Measurements from ENCODE around the gene C17orf107.

C17orf107 gene

DNA sequence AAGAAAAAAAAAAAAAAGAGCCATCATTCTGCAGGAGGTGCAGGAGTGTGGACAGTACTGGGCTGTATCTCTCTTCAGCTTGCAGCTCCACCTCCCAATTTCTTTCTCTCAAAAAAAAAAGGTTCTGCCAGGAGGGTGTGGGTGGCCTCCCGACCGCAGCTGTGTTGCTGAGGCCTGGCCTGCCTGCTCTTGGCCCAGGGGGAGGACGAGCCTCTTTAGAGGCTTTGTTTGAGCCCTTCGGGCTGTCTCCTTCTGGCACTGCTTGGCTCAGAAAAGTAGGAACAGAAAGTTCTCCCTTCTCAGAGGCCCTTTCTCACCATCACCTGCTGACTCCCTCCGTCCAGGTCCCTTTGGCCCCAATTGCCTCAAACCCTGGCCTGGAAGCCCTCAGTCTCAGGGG, 22.2 kb upstream of the C17orf107 start:
- FAIRE-seq: no peak

DNA sequence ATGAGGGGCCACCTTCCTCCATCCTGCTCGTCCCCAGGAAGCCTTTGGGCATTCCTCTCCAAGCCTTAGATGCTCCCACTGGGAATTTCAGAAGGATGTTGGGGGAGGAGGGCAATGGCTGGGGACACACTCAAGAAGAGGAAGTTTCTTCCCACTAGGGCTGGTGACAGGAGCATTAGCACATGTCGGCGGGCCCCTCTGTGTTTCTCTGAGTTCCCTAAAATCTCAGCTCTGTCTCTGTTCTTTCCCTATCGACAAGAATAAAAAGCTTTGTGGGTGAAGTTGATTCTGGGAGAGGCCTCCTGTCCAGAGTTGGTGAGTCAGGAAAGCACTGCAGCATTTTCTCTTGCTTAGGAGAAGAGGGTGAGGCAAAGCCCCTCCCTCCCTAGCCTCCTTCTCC, 19.7 kb upstream of the C17orf107 start:
- FAIRE-seq: no peak

DNA sequence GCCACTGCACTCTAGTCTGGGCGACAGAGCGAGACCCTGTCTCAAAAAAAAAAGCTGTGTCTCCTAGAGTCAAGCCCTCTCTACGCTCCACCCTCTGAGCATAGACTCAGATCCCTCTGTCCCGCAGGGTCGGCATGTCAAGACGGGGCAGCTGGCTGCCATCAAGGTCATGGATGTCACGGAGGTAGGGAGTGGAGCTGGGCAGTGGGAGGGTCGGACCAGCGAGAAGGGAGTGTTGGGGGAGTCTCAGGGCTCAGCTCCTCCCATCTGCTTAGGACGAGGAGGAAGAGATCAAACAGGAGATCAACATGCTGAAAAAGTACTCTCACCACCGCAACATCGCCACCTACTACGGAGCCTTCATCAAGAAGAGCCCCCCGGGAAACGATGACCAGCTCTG, 18.5 kb upstream of the C17orf107 start:
- FAIRE-seq: no peak

DNA sequence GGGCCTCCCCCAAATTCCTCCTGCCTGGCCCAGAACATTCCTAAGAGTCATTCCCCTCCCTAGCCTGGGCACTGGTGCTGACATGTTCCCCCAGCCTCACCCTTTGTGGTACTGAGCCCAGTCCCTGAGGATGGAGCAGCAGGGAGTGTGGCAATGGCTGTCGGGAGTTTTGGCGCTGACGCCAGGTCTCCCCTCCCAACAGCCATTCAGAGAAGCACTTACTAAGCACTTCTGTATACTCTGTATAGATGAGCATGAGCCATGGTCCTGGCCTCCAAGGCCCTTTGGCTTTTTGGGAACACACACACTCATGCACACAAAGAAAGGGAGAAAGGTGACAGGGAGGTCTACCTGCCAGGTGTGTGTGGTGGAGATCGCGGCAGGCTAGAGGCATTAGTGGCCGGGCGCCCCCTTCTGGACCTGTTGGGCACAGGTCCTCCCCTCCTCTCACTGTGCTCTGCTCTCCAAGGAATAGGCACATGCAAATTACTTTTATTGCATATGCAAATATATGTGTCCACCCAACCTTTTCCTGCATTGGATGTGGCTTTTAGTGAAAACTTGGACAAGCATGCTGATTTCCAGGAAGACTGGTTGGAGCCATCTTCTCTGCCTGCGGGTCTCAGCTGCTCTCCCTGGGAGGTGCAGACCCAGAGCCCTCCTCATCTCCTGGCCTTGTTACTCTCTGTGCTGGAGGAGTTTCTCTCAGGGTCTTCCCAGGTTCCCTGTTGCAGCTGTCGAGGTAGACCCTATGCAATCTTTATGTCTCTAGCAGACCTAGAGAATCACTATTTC, 17.4 kb upstream of the C17orf107 start:
- FAIRE-seq: no peak

DNA sequence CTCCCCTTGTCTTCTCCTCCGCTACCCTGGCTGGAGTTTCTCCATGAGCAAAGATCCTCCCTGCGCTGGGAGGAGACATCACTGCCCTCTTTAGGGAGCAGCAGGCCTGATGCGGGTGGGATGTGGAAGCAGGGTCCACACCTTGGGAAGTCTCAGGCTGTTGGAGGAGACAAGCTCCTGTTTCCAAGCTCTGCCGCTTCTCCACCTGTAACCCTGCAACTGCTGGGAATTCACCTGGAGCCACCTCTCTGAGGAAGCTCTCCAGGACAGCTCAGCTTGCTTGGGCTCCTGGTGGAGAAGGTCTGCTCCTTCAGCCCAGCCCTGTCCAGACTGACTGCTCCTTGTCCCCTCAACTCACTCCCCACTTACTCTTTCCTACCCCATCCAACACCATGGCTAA, 14.8 kb upstream of the C17orf107 start:
- FAIRE-seq: no peak

DNA sequence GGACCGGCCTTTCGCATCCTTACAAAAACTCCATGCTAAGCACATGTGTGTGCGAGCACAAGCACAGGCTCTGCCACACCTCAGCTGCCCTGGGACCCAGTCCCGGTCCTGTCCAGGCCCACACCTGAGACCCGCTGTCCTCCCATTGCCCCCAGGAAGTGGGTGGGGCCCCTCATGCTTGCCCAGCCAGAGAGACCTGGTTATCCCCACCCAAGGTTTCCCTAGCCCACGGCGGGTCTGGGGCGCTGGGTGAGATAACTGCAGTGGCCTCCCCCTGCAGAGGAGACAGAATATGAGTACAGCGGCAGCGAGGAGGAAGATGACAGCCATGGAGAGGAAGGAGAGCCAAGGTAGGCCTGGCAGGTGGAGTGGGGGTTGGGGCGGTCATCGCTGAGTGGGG, 12.5 kb upstream of the C17orf107 start:
- no peak for FAIRE-seq

DNA sequence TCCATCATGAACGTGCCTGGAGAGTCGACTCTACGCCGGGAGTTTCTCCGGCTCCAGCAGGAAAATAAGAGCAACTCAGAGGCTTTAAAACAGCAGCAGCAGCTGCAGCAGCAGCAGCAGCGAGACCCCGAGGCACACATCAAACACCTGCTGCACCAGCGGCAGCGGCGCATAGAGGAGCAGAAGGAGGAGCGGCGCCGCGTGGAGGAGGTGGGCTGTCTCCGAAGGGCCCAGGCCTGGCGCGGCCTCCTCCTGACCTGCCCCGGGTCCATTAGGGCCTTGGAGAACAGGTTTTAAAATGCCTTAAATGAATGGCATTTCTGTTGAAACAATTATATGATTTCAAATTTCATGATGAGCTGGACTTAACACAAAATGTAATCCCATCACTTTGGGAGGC, 11.8 kb upstream of the C17orf107 start:
- FAIRE-seq: no peak

DNA sequence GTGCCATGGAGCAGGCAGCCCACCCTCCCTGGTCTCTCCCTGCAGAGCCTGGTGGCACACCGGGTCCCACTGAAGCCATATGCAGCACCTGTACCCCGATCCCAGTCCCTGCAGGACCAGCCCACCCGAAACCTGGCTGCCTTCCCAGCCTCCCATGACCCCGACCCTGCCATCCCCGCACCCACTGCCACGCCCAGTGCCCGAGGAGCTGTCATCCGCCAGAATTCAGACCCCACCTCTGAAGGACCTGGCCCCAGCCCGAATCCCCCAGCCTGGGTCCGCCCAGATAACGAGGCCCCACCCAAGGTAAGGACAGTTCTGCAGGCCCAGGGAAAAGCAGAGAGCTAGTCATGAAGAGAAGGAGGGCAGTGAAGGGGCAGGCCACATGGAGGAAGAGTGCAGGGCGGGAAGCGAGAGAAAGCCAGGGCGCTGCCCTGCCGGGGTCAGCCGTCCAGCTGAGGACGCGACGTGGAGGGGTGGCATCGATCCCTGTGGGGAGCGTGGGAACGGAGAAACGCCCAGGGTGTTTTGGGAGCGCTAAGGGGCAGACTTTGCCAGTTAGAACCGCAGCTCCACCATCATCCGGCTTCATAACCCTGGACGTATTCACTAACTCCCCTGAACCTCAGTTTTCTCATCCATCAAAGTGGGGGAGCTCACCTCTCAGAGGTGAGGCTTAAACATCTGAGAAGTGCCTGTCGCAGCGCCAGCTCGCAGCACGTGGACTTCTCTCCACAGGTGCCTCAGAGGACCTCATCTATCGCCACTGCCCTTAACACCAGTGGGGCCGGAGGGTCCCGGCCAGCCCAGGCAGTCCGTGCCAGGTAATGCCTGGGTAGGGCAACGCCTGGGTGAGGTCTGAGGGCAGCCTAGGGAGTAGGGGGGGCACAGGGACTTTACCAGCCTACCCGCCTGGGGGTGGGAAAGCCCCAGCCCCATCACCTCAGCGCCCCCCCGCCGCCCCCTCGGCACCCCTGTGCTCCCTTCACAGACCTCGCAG, 7.6 kb upstream of the C17orf107 start:
- FAIRE-seq: no peak

DNA sequence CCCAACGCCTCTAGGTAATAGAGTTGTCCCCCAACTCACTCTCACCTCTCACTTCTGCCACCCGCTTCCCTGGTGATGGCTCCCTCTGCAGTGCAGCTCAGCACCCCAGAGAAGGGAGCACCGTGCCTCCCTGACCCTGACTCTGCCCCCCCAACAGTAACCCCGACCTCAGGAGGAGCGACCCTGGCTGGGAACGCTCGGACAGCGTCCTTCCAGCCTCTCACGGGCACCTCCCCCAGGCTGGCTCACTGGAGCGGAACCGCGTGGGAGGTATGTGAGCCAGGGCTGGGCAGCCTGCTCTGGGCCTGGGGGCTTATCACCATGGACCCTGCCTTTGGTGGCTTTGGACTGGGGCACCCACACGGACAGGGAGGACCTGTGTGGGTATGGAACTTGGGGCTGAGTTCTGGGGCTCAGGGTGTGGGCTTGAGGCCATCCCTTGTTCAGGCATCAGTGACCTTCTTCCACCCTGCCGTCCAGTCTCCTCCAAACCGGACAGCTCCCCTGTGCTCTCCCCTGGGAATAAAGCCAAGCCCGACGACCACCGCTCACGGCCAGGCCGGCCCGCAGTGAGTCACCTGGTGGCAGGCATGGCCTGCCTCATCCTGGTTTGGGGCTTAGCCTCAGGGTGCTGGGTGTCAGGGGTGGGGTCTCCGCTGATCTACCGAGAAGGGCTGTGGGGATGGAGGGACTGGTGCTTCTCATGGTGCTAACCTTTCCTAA, 6.7 kb upstream of the C17orf107 start:
- FAIRE-seq: no peak

DNA sequence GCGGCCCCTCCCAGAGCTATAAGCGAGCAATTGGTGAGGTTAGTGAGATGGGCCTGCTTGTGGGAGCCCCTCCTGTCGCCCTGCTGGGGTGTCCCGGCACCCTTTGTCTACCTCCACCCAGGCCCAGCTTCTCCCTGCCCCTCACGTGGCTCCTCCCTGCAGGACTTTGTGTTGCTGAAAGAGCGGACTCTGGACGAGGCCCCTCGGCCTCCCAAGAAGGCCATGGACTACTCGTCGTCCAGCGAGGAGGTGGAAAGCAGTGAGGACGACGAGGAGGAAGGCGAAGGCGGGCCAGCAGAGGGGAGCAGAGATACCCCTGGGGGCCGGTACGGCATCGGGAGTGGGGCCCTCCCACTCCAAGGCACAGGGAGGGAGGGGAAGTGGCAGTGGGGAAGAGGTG, 6.1 kb upstream of the C17orf107 start:
- FAIRE-seq: no peak

DNA sequence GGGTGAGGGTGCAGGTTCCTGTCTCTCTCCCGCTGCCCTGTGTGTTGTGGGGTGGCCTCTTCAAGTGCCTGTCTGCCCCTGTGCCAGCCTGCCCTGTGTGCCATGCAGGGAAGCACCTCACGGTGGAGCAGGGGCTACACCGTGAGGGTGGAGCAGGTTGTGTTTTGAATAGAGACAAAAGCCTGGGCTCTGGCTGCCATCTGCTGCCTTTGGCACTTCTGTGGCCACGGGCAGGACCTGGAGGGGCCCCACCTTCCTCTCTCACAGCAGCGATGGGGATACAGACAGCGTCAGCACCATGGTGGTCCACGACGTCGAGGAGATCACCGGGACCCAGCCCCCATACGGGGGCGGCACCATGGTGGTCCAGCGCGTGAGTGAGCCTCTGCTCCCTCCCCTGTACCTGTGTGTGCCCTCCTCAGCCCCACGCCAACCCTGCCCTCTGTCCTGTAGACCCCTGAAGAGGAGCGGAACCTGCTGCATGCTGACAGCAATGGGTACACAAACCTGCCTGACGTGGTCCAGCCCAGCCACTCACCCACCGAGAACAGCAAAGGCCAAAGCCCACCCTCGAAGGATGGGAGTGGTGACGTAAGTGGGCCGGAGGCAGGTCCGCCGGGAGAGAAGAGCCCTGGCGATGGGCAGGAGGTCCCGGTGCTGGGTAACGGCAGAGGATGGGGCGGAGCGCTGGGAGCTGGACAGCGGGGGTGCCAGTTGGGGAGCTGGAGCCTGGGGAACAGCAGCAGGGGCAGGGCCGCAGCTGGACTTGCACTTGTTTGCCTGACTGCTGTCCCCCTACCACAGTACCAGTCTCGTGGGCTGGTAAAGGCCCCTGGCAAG, 5.4 kb upstream of the C17orf107 start:
- no peak for FAIRE-seq

DNA sequence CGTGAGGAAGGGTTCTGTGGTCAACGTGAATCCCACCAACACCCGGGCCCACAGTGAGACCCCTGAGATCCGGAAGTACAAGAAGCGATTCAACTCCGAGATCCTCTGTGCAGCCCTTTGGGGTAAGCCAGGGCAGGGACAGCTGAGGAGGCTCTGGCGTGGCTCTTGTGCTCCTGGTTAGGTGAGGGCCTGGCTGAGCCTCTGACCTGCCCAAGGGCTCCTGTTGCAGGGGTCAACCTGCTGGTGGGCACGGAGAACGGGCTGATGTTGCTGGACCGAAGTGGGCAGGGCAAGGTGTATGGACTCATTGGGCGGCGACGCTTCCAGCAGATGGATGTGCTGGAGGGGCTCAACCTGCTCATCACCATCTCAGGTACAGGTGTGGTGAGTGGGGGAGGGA, 4.2 kb upstream of the C17orf107 start:
- no peak for FAIRE-seq

DNA sequence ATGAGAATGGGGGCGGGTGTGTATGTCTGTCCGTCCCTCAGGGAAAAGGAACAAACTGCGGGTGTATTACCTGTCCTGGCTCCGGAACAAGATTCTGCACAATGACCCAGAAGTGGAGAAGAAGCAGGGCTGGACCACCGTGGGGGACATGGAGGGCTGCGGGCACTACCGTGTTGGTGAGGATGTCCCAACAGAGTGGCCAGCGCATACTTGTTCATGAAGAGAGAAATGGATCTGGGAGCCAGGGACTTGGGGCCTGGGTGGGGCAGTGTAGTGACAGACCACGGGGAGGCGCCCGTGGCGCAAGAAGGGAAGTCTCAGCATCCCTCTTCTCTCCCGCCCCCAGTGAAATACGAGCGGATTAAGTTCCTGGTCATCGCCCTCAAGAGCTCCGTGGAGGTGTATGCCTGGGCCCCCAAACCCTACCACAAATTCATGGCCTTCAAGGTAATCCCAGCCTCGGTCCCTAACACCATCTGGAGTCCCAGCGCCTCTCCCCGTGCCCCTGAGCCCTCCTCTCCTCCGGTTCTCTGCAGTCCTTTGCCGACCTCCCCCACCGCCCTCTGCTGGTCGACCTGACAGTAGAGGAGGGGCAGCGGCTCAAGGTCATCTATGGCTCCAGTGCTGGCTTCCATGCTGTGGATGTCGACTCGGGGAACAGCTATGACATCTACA, 3.5 kb upstream of the C17orf107 start:
- no peak for FAIRE-seq

DNA sequence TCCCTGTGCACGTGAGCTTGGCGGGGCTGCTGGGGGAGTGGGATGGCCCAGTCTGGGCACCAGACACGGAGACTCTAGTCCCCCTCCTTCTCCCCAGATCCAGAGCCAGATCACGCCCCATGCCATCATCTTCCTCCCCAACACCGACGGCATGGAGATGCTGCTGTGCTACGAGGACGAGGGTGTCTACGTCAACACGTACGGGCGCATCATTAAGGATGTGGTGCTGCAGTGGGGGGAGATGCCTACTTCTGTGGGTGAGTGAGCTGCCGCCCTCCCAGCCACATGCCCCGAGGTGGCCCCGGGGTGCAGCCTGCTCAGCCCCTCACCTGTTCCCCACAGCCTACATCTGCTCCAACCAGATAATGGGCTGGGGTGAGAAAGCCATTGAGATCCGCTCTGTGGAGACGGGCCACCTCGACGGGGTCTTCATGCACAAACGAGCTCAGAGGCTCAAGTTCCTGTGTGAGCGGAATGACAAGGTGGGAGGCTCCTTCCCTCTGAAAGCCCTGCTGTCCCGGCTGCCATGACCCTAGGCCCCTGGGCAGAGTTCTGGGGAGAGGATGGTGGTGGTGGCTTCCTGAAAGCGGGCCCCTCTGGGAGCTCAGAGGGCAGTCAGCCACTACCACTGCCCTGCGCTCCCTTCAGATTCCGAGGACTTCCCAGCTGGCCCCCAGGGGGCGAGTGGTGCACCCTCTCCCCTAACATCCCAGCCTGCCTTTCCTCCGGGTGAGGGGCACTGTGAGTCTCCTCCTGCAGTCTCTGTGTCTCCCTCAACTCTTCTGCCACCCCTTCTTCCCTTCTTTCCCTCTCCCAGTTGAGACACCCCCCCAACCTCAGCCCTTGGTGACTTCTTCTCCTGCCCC, 2.8 kb upstream of the C17orf107 start:
- no peak for FAIRE-seq

DNA sequence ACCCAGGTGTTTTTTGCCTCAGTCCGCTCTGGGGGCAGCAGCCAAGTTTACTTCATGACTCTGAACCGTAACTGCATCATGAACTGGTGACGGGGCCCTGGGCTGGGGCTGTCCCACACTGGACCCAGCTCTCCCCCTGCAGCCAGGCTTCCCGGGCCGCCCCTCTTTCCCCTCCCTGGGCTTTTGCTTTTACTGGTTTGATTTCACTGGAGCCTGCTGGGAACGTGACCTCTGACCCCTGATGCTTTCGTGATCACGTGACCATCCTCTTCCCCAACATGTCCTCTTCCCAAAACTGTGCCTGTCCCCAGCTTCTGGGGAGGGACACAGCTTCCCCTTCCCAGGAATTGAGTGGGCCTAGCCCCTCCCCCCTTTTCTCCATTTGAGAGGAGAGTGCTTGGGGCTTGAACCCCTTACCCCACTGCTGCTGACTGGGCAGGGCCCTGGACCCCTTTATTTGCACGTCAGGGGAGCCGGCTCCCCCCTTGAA, 2.1 kb upstream of the C17orf107 start:
- FAIRE-seq: no peak

DNA sequence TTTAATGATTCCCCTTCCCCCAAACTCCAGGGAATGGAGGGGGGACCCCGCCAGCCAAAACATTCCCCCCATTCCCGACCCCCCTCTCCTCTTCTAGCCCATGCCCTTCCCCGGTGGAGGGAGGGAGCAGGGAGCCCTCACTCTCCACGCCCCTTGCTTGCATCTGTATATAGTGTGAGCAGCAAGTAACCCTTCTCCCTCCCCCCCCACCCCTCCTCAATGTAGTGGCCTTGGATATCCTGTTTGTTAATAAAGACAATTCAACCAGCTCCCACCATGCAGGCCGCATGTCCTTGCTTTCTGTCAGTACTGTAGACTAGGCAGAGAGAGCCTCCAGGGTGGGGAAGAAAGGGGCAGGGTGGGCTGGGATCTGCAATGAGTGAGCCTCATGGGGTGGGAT, 1.6 kb upstream of the C17orf107 start:
- FAIRE-seq: no peak

DNA sequence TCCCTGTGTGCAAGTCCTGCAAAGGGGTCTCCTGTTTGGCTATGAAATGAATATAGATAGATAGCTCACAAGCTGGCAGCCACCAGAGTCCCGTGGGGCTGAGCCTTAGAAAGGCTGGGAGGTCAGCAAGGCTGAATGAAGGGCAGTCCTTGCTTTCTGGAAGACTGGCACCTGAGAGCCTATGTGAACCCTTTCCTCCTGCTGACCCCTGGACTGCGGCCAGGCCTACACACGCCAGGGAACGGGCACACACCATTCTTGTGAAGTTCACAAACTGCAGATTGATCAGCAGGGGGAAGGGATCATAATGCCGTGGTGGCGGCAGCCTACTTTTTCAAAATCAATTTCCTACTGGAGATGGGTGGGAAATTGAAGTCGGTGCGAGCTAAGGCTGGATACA, 985 bp upstream of the C17orf107 start:
- FAIRE-seq: no peak

DNA sequence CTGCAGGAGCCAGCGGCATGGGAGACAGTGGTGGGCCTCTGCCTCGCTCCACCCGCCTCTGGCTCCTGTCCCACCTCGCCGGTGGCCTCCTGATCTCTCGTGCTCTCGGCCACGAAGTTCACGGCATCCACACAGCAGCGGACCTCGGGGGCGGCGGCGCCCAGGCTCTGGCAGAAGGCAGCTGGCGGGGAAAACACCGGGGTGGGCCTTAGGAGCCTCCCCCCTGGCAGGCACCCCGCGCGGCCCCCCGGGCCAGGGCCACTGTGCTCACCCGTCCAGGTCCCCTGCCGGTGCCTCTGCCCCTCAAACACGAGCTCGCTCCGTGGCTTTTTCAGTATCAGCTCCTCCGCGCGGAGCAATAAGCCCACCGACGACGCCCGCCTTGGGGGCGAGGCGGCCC, 409 bp upstream of the C17orf107 start:
- FAIRE-seq: no peak

DNA sequence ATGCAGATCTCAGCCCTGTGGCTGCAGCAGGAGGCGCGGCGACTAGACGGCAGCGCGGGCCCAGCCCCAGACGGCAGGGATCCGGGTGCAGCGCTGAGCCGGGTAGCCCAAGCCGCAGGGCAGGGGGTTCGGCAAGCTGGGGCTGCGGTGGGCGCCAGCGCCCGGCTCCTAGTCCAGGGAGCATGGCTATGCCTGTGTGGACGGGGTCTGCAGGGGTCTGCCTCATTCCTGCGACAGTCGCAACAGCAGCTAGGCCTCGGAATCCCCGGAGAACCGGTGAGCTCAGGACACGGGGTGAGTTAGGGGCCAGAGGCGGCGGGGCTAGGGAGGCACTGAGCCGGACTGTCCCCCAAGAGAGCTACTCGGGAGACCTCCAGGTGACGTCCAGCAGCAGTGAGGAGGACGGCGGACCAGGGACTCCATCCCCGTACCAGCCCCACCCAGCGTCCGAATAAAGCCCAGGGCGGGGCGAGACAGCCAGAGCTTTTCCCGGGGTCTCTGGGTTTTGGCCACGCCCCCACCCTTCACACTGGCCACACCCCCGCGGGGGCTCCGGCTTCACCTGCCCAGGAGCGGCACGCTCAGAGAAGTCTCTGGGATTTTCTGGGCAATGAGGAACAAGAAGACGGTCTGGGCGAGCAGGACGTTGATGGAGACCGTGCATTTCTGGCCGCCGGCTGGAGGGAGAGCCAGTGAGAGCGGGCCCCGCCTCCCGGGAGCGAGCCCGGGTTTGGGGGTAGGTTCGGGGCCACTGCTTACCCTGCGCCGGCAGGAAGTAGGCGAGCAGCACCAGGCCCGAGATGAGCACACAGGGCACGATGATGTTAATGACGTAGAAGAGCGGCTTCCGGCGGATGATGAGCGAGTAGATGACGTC, 1.1 kb downstream of the C17orf107 start:
- FAIRE-seq: no peak

Measured in A204.1 (cell line).